NCI-H1694 (cell line): ENCODE data around the gene KIF6.

ENCODE experiments used
- DNase-seq: peaks from one replicate; lab custom pipeline; 2025; lab: John Stamatoyannopoulos, UW

The KIF6 gene

DNA sequence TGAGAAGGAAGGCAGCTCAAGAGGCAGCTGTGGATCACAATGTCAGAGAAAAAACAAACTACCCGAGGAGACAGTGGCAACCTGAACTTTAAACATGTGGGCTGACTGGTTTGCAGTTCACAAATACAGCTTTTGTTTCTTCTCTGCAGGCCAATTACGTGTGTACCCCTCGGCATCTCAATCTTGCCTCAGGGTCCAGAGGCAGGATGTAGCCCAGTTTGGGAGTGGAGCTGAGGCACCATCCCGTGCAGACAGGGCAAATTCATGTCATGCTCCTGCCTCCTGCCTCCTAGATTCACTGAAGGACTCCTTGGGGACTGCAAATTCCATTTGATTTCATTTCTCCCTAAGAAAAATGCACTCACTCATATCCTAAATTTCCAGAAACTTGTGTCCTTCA lies 308.5 kb downstream of the KIF6 start:
- no peak for DNase-seq

GRCh38 chr6:39416026-39416425 lies 309.2 kb downstream of the KIF6 start:
- no peak for DNase-seq

GRCh38 chr6:39415482-39415881 lies 309.7 kb downstream of the KIF6 start:
- no peak for DNase-seq

- DNase-seq: no peak
Observed at GRCh38 chr6:39411465-39411864, 313.7 kb downstream of the KIF6 start.

- DNase-seq: no peak
Observed at GRCh38 chr6:39411001-39411400, 314.2 kb downstream of the KIF6 start.

GRCh38 chr6:39409889-39410288 lies 315.3 kb downstream of the KIF6 start:
- DNase-seq: no peak

GRCh38 chr6:39407446-39407993 lies 317.7 kb downstream of the KIF6 start:
- DNase-seq: no peak

DNA sequence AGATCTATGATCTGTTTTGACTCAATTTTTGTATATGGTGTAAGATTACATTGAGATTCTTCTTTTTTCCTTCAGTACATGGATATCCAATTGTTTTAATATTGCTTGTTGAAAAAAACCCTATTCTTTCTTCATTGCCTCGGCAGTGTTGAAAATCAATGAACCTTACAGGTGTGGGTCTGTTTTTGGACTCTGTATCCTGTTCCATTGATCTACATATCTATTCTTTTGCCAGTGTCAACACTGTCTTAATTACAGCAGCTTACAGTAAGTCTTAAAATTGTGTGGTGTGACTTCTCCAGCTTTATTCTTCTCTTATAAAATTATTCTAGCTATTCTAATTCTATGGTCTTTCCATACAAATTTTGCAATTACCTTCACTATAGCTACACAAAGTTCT lies 320.9 kb downstream of the KIF6 start:
- no peak for DNase-seq

DNA sequence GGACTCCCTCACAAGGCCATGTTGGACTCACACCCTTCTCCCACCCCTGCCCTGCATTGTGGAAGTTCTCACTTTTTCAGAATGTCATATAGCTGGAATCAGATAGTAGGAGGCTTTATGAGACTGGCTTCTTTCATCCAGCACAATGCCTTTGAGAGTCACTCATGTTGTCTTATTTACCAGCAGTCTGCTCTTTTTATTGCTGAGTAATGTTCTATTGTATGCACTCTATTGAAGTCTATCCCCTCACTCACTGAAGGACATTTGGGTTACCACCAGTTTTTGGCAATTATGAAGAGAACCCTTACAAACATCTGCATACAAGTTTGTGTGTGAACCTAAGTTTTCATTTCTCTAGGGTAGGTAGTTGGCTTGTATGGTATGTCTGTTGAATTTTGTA lies 321.9 kb downstream of the KIF6 start:
- DNase-seq: no peak

DNA sequence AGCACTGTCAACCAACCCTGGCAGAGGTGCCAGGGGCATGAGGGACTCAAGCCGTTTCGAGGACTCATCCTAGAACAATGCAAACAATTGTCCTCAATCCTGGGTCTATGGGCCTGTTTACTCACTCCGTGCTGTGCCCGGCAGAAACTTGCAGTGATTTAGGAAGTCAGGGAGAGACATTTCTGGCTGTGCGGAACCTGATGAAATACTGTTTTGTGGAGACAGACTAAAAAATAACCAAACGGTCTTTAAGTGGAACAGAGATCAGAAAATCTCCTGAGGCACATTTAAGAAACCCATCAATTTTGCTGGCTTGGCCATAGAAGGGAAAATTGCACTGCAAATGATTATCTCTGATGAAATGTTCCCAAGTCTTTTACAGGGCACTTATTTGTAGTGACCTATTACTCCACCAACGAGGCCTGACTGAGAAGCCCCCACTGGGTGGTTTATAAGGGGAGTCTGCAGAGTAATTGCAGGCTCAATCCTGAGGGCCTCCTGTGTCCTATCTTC lies 322.9 kb downstream of the KIF6 start:
- DNase-seq: no peak

DNA sequence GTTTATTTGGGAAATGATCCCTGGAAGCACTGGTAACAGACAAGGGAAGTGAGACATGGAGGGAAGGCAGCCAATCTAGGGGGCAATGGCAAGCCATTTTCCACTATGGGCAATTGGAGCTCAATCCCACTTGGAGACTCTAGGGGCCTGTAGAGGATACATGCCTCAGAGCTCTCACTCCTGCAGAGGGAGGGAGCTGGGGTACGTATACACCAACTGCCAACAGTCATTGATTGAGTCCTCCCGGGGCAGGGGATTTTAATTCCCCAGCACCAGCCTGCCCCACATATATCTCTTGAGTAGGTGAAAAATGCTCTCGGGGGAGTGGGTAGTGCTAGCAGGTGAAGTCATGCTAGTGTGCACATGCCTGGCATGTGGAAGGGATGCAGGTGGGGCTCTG lies 323.8 kb downstream of the KIF6 start:
- no peak for DNase-seq

DNA sequence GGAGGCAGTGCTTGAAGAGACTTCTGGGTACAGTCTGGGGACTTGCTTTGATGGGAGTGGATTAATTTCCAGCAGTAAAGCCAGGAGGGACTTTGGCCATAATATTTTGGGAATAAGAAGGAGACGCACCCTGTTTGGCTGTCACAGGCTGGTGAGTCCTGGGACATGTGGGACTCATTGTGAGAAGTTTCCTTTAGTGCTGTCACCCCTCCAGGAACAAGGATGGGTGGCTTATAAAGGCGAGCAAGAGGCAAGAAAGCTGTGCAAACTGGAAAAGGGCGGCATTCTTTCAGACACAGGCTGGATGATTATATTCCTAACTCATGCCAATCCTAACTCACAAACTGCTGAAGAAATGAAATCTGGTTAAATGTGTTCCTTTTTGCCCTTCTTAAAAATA lies 325.2 kb downstream of the KIF6 start:
- DNase-seq: no peak

GRCh38 chr6:39396854-39397253 lies 328.4 kb downstream of the KIF6 start:
- no peak for DNase-seq

GRCh38 chr6:39393075-39393474 lies 332.1 kb downstream of the KIF6 start:
- no peak for DNase-seq

DNA sequence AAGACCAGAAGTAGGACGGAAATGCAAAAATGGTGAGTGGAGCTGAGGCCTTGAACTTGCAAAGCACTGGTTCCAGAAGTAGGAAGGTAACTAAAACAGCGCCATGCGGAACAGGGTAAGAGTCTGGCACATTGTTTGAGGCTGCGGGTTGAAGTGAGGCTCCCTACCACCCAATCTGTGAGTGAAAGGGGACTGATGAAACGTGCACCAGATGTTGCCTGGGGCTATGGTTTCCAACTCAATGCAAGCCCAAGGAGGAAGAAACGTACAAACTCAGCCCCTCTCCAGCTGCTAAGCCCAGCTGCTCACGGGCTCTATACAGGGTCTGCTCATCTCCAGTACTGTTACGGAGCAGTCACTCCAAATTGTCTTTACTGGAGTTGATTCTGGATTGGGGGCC lies 334.0 kb downstream of the KIF6 start:
- DNase-seq: peak; percentile 40

DNA sequence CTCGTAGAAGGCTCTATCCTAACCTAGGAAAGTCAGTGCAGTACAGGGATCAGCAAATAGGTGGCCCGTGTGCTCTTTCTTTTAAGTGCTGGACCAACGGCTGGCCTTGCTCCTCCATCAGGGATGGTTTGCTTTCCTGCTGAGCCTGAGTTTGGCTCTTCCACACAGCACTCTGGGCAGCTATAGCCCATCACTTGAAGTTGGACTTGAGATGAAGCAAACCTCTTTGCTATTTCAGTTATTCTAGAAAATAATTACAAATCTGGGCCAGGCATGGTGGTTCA lies 335.8 kb downstream of the KIF6 start:
- DNase-seq: peak; percentile 22

DNA sequence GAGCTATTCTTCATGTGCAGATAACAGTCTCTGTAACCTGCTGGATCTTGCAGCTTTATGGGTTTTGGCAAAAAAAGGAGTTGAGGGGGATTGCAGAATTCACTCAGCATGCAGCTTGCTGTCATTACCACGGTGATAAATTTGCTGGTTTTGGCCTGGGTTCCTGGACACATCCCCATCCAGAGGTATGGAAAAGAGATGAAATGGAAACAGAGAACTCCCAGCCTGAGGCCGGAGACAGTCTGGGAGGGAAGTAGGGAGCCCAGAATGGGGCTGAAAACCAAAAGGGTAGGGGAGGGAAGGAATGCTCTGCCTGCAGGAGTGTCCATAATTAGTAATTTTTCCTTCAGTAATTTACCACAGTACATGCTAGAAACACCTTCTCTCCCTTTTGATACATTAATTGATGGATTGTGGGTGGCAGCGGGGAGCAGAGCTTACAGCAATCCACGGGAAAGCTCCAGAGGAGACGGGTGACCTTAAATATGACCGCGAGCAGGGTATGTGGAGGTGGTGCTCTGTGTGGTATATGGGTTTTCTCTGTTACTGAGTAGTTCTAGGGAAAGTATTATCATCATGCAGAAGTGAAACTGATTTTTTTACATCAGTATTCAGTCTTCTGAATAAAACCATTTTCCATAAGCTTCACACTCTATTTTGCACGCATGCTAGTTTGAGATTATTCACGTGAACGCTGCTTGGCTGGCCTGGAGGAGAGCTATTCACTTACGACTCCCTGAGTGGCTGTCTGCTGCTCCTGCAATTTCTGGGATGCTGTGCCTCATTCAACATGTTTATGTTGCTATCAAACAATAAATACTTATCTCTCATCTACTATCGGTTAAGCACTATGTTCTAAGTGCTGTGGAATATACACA lies 336.4 kb downstream of the KIF6 start:
- DNase-seq: peak; percentile 85

DNA sequence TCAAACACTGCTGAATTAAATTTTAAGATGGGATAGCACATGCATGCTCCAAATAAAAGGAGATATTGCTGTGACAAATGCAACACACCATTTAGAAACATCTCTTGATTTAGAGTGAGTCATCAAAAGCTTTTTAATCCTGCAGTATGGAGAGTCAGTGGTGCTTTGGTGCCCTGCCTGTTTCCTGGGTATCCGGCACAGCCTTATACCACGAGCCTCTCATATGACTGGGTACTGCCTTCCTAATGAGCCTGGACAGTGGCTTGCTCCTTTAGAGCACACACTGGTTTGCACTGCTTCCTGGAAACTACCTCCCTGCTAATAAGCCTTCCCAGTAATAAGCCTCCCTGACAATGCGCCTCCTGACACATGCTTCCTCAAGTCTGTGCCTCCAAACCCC lies 337.4 kb downstream of the KIF6 start:
- no peak for DNase-seq

- DNase-seq: no peak
Observed at GRCh38 chr6:39386487-39386886, 338.7 kb downstream of the KIF6 start.

DNA sequence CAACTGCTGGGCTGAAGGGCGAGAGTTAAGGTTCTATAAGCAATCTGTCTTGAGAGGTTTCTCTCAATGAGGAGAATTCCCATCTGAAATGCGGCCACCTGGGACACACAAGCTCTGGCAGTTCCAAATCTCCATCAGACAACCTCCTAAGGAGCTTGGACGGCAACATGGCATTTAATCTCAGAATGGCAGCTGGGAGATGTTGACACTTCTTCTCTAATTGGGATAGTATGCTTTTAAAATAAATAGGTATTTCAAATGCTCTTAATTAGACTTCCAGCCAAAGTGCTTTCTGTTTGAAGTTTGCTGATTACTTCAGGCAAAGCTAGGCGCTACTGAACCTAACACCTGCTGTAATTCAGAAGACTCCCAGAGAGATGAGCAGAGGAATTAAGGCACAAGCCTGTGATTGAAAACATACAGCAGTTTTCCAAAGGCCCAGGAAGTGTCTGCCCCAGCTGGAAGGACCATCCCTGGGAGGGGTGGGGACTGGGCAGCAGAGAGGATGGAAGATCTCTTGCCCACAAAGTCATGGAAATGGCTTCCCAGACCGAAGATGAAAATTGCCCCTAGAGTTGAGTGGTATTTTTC lies 343.6 kb downstream of the KIF6 start:
- no peak for DNase-seq

GRCh38 chr6:39380837-39381549 lies 344.2 kb downstream of the KIF6 start:
- DNase-seq: no peak

DNA sequence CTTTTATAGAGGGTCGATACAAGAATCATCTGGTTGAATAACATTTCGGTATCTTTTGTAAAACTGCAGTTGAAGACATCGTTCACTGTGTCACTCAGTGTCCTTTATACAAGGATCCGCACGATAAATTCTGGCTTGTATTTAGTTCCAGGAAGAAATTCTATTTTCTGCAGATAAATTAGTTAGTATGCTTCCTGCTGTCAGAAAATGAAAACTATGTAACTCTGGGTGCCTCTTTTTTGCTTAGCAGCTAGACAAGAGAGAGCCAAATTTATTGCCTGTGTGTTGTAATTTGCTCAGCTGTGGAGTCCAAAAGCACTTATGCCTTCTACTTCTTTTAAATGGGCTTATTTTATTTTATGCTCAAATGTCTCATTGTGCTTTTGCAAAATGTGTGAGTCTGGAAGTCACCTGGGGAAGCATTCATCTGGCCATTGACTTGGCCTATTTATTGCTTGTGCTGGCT lies 346.2 kb downstream of the KIF6 start:
- DNase-seq: no peak
